Inflammatory macrophage treated with lipopolysaccharide for 1 hour (primary cell): ENCODE measurements around the gene MUC4.
"Not testable (repeated sequence)": the region's sequence is repeated elsewhere in the genome, so short reads cannot be mapped to it uniquely, and the experiment has no call there.

Experiments
- DNase-seq, 2 donors: peaks; one replicate each; pipeline ENCODE4 v3.0.0-alpha.2; 2020 to 2022

Gene MUC4

DNA sequence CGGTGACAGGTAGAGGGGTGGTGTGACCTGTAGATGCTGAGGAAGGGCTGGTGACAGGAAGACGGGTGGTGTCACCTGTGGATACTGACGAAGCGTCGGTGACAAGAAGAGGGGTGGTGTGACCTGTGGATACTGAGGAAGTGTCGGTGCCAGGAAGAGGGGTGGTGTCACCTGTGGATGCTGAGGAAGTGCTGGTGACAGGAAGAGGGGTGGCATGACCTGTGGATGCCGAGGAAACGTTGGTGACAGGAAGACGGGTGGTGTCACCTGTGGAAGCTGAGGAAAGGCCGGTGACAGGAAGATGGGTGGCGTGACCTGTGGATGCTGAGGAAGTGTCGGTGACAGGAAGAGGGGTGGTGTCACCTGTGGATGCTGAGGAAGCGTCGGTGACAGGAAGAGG, 27.7 kb downstream of the MUC4 start:
- DNase-seq = not testable (repeated sequence)

DNA sequence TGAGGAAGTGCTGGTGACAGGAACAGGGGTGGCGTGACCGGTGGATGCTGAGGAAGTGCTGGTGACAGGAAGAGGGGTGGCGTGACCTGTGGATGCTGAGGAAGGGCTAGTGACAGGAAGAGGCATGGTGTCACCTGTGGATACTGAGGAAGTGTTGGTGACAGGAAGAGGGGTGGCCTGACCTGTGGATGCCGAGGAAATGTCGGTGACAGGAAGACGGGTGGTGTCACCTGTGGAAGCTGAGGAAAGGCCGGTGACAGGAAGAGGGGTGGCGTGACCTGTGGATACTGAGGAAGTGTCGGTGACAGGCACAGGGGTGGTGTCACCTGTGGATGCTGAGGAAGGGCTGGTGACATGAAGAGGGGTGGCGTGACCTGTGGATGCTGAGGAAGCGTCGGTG, 30.5 kb downstream of the MUC4 start:
- DNase-seq = not testable (repeated sequence)

DNA sequence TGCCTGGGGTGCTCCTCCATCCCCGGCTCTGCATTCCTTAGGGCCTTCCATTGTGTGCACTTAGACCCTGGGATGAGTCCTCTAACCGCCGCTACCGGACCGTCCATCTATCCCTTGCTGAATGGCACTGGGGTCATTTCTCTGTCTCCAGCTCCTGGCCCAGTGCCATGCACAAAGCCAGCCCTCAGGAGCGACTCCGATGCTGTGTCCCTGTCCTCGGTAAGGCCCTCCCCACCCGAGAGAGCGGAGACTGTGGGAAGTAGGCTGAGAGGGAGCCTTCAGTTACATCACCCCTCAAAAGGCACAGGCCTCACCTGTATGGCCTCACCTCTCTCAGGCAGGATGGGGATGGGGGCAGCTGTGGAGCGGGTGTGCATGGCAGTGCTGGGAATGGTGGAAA, 33.8 kb downstream of the MUC4 start:
- DNase-seq = no peak

DNA sequence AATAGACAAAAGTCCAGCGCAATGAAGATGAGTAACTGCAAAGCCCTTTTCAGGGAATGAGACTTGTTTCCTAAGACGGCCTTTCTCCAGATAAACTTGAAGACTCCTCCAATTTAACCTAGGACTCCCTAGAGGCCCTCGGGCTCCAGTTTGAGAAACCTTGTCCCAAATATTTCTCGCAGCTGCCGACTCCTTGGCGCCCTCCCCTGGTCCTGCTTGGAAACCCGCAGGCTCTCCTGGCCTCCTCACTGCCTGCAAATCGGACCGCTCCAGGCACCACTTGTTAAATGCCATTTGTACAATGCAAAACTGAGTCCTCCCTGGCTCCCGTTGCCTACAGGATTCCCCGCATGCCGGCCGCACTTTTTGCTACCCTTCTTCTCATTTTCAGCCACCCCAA, 36.8 kb downstream of the MUC4 start:
- DNase-seq = peak; percentile 18 to 66

- DNase-seq = no peak
Observed at GRCh38 chr3:195773956-195774537, 37.7 kb downstream of the MUC4 start.

- DNase-seq = no peak
Observed at GRCh38 chr3:195771646-195772300, 40.0 kb downstream of the MUC4 start.

DNA sequence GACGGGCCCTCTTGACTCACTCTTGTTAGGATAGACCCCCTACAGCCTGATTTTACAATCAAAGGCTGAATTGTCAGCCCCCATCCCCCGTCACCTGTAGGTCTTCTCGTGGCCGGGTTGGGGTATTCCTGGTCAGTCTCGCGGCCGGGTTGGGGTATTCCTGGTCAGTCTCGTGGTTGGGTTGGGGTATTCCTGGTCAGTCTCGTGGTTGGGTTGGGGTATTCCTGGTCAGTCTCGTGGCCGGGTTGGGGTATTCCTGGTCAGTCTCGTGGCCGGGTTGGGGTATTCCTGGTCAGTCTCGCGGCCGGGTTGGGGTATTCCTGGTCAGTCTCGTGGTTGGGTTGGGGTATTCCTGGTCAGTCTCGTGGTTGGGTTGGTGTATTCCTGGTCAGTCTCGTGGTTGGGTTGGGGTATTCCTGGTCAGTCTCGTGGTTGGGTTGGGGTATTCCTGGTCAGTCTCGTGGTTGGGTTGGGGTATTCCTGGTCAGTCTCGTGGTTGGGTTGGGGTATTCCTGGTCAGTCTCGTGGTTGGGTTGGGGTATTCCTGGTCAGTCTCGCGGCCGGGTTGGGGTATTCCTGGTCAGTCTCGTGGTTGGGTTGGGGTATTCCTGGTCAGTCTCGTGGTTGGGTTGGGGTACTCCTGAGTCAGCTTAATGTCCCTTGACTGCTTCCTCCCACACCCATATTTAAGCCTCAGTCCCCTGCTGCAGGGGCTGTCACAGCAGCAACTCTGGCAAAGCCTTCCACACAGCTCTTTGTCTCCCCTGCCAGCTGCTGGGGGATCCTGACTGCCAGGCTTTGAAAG, 40.7 kb downstream of the MUC4 start:
- DNase-seq = not testable (repeated sequence)

- DNase-seq = no peak
Observed at GRCh38 chr3:195770081-195770840, 41.5 kb downstream of the MUC4 start.

- DNase-seq = no peak
Observed at GRCh38 chr3:195769551-195769950, 42.2 kb downstream of the MUC4 start.

DNA sequence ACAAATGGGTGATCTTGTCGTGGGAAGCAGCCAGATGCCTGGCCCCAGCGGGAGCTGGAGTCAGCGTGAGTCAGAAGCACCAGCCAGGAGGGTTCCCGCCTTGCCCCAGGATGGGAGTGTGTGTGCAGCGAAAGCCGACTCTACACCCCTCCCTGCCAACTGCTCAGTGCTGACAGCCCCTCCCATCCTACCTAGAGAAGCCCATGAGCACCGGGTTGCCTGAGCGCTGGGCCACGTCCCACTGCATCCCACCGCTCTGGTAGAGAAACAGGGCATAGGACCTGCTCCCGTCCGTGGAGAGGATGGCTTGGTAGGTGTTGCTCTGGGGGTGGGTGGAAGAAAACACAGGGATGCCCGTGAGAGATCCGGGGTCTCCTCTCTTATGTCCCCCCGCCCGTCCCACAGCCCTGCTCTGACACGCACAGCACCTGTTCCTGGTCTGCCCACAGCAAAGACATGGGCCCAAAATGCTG, 42.9 kb downstream of the MUC4 start:
- no peak for DNase-seq

DNA sequence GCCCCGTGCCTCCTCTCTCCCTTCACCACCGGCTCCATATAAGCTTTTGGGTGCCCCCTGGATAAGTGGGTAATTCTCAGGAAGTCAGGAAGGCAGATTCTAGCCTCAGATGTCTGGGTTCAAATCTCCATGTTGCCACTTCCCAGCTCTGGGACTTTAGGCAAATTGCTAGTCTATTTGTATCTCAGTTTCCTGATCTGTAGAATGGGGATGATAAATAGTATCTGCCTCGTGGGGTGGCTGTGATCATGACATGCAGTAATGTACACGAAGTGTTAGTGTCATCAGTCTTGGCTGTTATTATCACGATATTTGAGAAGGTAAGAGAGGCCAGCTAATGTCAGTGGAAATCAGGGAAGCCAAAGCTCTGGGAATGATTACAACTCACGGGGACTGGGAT, 43.3 kb downstream of the MUC4 start:
- DNase-seq = no peak

- DNase-seq = no peak
Observed at GRCh38 chr3:195767792-195768191, 43.9 kb downstream of the MUC4 start.

DNA sequence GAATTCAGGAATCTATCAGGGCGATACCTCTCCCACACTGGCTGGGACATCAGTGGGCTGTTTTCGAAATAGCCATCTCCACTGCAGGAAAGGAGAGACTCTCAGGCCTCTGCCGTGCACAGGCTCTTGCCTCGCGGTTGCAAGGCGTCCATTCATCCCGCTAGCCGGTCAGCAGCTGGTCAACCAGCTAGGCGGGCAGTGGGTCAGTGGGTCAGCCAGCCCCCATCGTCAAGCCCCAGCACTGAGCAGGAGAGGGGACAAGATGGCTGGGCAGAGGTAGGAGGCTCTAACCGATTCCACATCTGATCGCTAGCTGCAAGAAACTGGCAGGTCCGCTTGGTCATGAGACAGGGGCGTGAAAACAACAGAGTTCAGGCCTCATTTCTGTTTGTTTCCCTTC, 45.1 kb downstream of the MUC4 start:
- DNase-seq = no peak

DNA sequence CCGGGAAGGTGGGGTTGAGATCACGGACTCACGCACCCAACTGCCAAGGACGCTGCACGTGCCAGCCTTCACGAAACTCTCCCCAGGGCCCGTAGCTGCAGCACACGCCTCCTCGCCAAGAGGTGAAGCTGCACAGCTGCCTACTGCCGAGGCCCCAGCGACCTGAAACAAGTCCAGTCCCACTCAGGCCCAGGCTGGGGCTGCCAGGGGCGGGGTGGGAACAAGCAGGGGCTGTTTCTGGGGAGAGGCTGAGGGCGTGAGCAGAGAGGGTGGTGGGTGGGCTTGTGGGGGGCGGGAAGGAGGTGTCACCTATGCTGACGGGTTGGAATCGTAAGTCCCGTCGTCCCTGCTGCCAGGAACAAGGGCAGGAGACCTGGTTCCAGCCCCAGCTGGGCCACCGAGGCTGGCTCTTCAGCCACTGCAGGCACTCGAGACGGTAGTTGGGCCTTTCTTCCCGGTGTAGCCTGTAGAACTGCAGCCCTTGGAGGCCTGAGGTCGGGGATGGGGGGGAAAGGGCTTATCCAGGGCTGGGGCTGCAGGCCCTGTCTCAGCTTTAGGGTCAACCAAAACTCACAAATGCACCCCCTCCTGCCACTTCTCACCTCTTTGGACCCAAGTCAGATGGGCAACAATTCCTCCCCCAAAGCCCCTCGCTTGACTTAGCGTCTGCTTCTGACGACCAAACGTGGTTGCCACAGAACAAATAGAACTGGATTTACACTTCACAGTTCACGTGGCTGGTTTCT, 46.6 kb downstream of the MUC4 start:
- DNase-seq = no peak

DNA sequence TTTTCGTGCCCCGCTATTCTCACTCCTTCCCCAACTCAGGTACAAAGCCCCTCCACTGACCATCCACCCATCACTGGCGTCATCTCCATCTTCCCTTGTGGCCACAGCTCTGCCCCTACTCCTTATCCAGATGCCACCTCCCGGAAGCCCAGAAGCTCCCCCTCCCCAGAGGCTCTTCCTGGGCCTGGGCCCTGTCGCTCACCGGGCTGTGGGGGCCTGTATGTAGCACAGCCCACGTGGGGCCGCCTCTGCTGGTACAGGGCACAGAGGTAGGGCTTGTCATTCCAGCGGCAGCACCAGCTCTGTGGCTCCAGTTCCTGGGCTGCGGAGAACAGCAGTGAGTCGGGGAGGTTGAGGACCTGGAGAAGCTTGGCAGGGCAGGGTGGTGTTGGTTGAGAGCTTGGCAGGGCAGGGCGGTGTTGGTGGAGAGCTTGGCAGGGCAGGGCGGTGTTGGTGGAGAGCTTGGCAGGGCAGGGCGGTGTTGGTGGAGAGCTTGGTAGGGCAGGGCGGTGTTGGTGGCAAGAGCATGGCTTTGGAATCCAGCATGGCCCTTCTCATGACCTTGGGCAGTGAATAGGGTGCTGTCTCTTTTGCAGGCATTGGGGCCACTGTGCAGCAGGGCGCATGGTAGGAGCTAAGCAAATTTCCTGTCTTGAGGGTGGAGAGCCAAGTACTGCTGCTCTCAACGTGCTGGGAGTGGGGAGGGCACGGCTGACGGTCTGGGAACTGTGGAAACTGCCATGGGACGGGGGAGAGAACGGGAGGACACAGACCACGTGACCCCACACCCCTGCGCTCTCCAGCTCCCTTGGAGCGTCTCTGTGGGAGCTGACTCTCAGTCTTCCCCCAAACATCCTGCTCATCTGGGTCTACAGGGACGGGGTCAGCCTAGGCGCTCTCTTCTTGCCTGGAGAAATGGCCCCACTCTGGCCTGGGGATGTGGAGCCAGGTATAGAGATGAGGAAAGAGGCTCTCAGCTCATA, 47.6 kb downstream of the MUC4 start:
- no peak for DNase-seq

- DNase-seq = no peak
Observed at GRCh38 chr3:195763076-195763830, 48.5 kb downstream of the MUC4 start.

DNA sequence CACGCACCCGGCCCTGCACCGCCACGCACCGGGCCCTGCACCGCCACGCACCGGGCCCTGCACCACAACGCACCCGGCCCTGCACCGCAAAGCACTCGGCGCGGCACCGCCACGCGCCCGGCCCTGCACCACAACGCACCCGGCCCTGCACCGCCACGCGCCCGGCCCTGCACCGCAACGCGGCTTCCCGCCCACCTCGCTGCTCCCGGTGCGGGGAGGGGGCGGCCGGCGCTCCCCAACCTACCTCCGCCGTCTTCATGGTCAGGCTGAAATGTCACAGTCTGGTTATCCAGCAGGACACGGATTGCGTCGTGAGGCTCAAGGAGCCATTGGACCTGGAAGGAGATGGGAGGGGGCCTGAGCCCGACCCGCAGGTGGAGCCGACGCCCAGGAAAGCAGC, 49.1 kb downstream of the MUC4 start:
- no peak for DNase-seq

DNA sequence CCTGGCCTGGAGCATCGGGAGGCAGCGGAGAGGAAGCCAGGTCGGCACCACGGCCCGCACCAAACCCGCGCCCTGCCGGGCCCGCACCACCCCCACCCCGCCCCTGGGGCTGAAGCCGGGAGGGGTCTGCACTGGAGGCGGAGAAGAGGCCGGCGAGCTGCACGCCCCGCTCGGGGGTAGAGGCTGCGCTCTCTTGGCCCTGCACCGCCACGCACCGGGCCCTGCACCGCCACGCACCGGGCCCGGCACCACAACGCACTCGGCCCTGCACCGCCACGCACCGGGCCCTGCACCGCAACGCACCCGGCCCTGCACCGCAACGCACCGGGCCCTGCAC, 49.5 kb downstream of the MUC4 start:
- DNase-seq = no peak

GRCh38 chr3:195761567-195762248, 50.0 kb downstream of the MUC4 start:
- no peak for DNase-seq

DNA sequence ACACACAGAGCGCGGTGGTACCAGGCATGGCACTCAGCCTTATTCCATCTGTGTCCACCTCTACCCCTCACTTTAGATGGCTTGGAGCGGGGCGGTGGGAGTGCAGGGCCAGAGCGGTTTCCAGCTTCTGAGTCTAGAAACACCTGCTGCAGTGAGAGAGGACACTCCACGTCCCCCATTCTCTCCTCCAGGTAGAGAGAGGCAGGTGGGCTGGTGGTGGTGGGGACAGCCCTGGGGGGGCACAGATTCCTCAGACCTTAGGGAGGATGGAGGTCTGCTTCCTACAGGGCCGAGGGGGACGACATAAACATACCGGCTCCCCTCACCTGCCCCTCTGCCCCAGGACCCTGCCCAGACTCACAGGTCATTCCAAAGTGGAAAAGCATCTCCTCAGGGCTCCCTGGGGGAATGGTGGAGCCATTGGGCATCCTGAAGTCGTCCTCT, 50.6 kb downstream of the MUC4 start:
- DNase-seq = no peak
